Measurements from ENCODE around the gene ODAD4.
A peak's percentile ranks its signal among the peaks of the same experiment; 100 is the strongest.

ODAD4 gene, protein sequence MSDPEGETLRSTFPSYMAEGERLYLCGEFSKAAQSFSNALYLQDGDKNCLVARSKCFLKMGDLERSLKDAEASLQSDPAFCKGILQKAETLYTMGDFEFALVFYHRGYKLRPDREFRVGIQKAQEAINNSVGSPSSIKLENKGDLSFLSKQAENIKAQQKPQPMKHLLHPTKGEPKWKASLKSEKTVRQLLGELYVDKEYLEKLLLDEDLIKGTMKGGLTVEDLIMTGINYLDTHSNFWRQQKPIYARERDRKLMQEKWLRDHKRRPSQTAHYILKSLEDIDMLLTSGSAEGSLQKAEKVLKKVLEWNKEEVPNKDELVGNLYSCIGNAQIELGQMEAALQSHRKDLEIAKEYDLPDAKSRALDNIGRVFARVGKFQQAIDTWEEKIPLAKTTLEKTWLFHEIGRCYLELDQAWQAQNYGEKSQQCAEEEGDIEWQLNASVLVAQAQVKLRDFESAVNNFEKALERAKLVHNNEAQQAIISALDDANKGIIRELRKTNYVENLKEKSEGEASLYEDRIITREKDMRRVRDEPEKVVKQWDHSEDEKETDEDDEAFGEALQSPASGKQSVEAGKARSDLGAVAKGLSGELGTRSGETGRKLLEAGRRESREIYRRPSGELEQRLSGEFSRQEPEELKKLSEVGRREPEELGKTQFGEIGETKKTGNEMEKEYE

DNA sequence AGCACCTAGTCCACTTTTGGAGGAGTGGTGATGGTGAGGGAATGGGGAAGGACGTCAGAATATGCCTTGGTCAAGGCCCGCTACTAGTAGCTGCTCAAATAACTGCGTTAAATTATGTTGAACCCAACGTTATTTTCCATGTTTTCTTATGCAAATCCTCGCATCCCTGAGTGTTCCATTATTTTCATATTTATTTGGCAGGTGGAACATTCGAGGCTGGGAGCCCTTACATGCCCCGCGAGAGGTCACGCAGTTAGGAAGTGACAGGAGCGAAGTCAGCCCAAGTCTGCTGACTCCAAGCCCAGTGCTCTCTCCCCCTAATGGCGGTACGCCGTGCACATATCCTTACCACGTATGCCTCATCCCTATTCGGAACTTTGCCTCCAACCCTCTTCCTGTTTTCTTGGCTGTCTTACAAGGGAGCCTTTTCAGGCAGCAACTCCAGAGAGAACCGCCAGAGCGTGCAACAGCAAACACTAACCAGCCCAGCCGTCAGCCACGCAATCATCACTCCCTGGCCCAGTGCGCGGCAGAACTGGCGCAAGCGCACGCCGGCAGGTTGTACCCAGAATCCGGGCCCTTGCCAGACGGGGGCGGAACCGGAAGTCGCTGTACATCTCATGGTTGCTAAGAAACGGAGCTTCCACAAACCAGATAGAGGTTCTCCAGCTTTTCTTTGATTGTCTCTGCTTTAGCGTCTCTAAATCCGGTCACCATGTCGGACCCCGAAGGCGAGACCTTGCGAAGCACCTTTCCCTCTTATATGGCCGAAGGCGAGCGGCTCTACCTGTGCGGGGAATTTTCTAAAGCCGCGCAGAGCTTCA, at the start of gene ODAD4:
Gene ODAD4 (plus strand): TSS at position 609 of the 824 bp plus-strand sequence. CDS start 107 bp downstream, at position 716.
- peak; percentile 78 for DNase-seq

GRCh38 chr17:41882756-41883155, 47.7 kb upstream of the ODAD4 start:
- no peak for DNase-seq

GRCh38 chr17:41885733-41886132, 44.7 kb upstream of the ODAD4 start:
- no peak for DNase-seq

- no peak for DNase-seq
These were observed 42.0 kb upstream of the ODAD4 start for GRCh38 chr17:41888332-41888965.

- no peak for DNase-seq
These were observed 39.0 kb upstream of the ODAD4 start for GRCh38 chr17:41891135-41892020.

GRCh38 chr17:41892021-41892376, 38.4 kb upstream of the ODAD4 start:
- no peak for DNase-seq

DNA sequence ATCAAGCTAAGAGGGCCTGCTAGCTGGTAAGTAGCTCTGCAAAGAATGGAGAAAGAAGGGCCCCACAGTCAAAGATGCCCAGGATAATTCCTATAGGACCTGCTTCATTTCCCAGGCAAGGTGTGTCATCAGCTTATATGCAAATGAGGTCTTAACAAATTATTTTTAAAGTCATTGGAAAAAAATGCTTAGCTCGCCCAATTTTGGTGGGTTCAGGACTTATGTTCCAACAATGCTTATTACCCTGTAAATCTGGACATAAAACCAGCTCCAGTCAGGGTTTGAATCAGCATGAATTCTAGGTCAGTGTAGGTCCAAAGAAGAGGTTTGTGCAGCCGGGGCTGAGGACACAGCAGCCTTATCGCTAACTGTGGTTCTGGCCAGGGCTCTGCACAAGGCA, 37.0 kb upstream of the ODAD4 start:
- no peak for DNase-seq

DNA sequence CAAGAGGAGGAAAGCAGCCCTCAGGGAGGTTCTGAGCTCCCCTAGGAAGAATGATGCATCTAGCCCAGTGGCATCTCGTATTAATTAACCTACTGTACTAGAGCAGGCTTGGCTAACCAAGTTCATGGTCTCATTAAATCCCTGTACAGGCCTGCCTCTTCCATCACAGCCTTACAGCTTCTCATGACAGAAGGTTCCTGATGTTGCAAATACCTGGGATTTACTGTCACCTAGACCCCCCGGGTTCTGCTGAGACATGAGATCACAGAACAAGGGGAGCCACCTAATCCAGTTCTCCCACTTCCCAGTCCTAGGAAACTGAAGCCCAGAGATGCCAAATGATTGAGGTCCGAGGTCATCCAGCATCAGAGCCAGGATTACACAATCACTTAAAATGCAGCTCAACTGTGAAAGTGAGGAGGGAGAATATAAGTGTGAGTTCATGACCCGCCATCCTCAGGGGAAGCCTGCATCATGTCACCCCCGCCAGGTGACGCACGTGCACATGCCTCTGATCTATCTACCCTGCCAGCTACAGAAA, 35.6 kb upstream of the ODAD4 start:
- no peak for DNase-seq

GRCh38 chr17:41895617-41896016, 34.8 kb upstream of the ODAD4 start:
- DNase-seq = no peak

DNA sequence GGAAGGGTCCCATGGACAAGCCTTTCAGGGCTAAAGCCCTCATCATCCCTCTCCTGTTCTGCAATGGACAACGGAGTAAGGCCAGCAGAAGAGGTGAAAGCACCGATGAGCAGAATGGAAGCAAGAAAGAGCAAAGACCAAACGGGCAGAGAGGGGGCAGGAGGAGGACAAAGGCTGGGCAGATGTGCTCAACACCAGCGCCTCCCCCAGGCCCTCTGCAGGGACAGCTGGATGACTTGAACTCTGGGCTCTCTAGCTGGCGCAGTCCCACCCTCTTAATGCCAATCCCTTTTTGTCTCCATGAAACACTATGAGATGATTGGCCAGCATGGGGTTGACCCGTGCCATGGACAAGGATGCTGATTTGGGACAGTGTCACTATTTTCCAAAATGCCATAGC, 33.7 kb upstream of the ODAD4 start:
- DNase-seq = no peak

- no peak for DNase-seq
These were observed 28.8 kb upstream of the ODAD4 start for GRCh38 chr17:41901646-41902045.

DNA sequence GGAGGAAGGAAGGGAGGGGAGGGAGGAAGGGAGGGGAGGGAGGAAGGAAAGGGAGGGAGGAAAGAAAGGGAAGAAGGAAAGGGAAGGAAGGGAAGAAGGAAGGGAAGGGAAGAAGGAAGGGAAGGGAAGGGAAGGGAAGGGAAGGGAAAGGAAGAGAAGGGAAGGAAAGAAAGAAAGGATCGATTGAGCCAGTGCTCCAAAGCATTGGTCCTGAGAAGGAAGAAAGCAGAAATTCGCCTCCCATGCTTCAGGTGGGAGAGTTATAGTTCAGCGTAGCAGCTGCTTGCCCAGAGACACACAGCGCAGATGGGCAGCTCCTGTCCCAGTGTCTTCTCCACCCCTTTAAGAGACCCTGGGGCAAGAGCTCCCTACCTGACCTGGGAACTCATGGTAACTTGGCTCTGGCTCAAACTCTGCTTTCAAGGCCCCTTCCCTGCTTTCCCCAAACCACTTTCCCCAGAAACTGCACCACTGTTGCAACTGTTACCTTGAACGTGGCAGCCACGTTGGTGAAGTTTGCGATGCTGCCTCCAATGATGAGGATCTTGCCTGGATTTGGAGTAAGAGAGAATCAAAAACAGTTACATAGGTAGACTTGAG, 26.1 kb upstream of the ODAD4 start:
- no peak for DNase-seq

DNA sequence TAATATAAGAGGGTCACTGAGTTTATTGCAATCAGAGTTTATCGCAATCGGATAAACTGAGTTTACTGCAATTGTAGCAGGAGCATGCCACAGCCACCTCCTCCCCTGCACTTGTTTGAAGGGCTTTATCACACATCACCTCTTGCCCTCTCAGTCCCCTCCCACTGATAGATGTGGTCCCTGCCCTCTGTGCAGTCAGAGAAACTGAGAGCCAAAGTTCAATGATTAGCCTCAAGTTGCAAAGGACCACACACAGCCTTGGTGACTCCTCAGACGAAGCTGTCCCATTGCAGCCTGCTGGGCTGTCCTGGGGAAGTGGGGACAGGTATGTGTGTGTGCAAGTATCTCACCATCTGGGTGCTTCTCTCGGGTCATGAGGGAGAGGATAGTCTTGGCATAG, 25.2 kb upstream of the ODAD4 start:
- no peak for DNase-seq

DNA sequence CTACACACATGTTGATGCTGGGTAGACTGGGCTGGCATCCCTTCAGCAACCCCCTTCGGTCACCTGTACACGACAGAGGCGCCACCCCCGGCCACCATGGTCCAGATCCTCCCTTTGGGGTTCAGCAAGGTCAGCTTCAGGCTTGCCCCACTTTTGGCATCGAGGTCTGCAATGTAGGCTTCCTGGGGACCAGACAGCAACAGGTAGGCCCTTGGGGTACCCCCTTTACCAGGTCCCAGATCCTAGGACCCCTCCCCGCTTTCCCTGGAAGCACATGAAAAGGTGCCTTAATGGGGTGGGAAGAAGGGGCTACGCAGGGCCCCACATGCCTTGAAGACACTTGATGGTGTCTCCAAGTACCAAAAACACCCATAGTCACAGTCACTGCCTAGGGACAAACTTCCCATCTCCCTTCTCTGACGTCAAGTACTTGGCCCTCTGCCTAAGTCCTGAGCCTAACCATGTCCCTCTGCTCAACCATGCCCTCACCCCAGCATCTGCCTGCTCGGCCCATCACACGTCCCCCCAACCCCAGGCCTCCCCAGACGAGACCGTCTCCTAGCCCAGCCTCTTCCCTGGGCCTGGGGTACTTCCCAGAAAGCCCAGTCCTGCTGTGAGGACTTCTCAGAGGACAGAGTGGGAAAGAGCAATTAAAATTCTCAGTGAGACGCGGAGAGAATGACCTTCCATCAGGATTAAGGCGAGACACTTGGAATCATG, 23.8 kb upstream of the ODAD4 start:
- DNase-seq = no peak

DNA sequence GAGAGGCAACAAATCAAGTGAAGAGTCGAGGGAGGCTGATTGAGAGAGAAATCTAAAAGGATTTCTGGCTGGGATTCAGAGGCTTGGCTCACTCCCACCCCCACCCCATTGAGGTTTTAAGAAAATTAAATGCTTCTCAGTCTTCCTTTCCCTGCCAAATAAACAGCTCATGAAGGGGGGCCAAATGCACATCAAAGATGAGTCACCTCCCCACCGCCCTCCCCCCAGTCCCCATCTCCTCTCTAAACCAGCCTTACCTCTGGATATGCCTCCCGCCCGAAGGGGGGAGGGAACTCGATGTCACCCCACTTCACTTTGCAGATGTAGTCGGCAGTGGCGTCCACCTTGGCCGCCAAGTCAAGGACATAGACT, 23.2 kb upstream of the ODAD4 start:
- DNase-seq = no peak

DNA sequence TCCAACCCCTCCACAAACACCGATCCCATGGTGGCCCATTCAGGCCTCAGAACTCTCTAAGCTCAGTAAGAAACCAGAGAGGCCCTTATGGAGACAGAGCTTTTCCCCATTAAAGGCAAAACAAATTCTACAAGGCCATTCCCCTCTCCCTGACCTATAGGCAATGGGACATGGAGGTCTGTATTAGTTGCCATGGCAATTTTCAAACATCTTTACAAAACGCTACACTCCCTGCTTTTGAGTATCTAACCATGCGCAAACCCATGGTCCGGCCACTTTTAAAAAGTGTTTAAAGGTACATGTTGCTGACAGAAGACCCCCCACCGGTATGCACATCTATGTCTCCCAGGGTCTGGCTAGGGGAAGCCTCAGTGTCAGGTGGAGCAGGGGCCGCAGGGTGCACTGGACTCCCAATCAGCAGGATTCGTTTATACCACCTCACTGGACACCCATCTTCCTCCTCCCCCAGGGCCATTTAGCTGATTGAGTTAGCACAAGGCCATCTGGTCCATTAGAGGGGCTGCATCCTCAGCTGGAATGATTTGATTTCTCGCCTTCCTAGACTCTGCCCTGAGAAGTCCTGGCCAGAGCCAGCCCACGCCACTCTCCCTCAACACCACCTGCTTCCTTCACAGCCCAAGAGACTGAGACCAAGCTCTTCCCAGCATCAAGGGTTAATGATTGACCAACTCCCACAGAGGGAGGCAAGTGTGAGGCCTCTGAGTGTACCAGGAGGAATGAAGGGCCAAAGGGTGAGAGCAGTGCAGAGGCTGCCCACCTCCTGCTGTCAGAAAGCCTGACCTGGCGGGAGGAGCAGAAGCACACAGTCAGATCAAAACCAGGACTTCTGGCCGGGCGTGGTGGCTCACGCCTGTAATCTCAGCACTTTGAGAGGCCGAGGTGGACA, 22.5 kb upstream of the ODAD4 start:
- DNase-seq = no peak

DNA sequence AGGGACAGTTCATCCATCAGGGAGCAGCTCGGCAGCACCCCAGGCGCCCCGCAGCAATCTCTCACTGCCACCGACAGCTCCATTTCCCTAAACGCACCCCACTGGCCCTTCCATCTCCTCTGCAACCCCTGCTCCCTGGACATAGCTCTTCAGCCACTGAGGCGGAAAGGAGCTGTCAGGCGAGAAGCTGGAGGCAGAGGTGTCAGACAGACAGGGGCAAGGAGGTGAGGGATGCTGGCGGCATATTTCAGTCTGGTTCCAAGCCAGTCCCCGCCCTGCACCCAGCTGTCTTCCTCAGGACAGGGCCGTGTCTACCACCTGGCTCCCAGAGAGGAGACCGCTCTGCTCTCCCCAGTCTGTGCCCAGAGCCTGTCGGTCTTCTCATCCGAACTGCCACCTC, 21.3 kb upstream of the ODAD4 start:
- no peak for DNase-seq

- no peak for DNase-seq
These were observed 19.6 kb upstream of the ODAD4 start for GRCh38 chr17:41910701-41911391.

- DNase-seq = no peak
These were observed 17.5 kb upstream of the ODAD4 start for GRCh38 chr17:41912925-41913324.

All from NCI-H1417 treated with DMSO at 0.1 percent for 48 hours (cell line).